ENCODE measurements around the gene C2orf72.
A peak's percentile ranks its signal among the peaks of the same experiment; 100 is the strongest.
"Not testable (repeated sequence)": the region's sequence is repeated elsewhere in the genome, so short reads cannot be mapped to it uniquely, and the experiment has no call there.

C2orf72 gene

DNA sequence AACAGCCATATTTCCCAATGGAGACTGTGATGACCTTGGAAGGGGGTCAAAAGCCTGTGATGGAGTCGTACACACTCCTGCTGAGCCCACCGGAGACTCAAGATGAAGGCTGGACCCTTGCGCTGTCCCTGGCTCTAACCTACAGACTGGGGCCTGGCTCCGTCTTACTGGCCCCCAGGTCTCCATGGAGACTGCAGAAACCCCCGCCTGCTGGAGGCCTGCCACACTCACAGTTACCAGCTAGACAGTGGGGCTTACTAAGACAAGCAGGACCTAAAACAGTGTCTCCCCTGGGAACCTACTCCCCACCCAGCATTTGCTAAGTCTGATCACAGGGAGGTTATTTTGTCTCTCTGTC is 9.6 kb downstream of the C2orf72 start:
- DNase-seq (ENCODE audit: low read depth in 2 of 2): no peak

DNA sequence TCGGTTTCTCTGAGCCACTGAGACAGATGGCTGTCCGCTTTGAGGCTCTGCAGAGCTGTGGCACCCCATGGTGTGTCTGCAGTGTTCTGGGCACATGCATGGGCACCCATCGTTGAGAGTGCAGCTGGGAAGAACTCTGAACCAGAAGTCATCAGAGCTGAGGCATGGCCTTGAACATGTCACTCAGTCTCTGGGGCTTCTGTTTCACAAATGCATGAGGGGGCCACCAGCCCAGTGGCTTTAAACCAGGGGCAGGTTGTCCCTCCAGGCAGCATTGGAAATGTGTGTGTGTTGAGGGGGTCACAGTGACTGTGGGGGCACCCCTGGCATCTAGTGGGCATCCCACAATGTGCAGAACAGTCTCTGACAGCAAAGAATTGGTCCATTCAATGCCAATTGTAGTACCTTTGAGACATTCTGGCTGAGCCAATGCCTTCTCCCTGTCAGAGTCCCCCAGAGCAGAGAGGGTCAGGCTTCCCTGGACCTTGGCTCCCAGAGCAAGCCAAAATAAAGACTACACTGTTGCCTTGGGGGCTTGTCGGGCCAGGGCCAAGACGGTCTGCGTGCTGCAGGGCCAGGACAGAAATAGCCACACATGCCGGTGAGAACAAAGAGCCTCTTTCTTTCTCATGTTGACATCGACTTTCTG is 10.1 kb downstream of the C2orf72 start:
- no peak for DNase-seq (ENCODE audit: low read depth in 2 of 2)

DNA sequence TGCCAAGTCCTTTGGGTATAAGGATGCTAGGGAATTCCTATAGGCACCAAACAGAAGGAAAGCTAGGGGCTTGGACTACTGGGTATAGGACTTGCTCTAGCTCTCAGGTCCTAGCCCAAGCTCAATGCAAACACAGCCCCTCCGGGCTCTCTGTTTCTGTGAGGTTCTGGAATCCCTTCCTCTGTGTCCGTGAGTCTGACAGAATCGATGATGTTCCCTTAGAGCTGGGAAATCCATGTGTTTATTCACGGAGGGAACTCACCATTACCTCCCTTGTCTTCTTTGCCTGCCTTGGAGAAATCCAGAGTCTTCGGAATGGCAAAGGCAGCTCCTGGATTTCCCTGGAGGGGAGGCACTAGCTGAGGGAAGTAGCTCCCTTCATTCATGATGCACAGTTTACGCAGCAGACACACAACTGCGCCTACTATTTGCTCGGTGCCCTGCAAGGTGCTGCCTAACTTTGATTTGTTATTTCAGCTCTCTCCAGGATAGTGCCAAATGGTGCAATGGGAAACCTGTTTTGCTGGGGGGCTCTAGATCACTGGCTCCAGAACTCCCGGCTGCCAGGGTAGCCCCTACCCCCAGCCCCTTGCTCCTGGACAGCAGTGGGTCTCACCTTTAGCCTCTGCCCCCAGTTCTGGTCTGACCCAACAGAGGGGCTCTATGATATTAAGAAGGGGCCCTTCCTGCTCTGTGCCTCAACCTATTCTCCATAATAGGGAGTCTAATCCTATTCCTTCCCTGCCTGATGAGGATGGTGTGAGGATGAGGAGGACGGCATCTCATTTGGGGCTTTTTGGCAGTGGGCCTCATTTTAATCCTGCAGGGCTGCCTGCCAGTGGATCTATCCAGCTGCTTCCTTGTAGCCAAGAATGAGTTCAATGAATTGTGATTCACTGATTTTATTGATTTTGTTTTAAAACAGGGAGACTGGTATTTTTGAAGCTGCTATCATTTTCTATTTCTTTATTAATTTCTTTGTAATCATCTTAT is 10.9 kb downstream of the C2orf72 start:
- no peak for DNase-seq (ENCODE audit: low read depth in 2 of 2)

- no peak for DNase-seq (ENCODE audit: low read depth in 2 of 2)
These were observed 12.1 kb downstream of the C2orf72 start for GRCh38 chr2:231049286-231050017.

DNA sequence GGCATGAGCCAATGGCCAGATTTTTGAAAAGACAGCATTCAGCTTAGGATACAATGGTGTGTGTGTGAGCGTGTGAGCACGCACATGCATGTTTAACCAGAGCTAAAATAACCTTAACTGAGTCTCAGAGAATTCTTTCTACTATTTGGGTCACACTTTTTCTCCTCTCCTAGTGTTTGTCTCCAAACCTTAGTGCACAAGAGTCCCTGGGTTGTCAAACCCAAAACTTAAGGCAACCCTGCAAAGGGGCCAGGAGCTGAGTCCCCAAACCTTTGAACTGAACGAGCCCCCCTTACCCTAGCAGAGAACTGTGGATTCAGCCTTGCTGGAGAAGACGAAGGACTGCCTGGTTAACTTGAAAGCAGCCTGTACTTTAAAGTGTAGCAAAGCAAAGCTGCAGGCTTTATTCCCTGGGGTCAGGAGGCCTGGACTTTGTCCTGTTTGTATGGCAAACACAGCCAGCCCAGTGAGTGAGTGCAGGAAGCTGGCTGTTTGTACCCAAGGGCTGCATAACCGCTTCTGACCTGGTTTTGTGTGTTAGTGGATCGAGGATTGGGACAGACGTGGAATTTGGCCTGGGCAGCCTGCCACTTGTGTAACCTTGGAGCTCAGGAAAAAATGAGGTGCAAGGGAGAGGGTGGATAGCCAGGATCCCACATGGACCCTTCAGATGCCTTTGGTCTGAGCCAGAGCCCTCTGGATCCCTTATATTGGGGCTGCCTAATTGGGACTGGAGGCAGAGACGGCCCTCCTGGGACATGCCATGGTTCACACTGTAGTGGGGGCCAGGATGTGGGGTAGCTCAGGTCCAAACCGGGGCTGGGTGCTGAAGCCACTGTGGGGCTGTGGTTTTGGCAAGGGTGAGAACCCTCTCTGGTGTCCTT is 12.9 kb downstream of the C2orf72 start:
- no peak for DNase-seq (ENCODE audit: low read depth in 2 of 2)

GRCh38 chr2:231051116-231051515 is 13.8 kb downstream of the C2orf72 start:
- no peak for DNase-seq (ENCODE audit: low read depth in 2 of 2)

DNA sequence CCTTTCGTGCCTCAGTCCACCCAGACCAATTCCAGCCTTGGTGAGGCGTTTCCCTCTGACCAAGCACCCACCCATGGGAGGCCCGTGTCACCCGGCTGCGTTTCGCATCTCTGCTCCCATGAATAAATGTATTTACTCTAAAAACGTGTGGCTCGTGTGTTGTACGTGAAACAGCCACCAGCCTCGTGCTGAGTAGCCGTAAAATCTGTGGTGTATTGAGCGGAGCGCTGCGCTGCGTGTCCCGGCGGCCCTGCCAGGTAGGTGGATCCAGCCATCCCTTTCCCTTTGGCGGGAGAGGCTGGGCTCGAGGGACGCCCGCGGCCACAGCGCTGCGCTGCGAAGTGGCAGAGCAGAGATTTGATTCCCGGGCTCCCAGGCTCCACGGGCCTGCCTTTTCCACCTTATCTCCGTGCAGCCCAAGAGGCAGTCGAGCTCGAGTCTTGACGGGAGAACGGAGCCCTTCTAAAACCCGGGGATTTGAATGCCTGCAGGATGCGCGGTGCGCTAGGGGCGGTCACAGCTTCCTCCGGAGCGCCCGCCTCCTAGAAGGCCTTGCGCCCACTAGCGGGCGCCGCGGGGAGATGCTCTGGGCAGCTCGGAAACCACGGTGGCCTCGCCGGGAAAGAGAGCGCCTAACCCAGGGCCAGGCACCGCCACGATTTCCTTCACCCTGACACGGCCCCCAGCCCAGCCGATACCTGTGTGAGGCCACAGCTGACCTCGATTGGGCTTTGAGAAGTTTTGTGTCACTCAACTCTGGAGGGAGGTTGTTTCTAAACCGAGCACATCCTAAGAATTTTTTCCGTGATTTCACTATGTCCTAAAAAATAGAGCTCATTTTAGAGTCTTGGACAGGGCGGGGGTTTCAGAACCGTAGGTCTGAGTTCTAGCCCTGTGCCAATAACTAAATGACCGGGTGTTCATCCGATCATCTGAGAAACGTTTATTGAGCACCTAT is 15.4 kb downstream of the C2orf72 start:
- peak; percentile 72 to 80 for DNase-seq (ENCODE audit: low read depth in 2 of 2)

DNA sequence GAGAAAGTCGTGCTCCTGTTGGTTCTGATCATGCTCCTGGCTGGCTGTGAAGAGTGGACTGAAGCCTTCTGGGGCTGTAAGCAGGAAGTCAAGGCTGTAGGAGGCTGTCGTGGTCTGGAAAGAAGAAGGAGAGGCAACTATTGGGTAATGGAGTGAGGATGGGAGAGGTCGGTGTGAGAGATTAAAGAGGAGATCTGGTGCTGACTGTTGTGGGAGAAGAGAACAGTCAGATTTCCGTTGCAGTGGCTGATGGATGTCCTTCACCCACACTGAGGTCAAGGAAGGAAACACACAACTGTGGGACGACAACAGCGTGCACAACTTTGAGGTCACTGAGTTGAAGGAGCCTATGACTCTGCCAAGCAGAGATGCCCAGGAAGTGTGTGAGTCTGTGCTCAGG is 16.5 kb downstream of the C2orf72 start:
- DNase-seq (ENCODE audit: low read depth in 2 of 2): no peak

DNA sequence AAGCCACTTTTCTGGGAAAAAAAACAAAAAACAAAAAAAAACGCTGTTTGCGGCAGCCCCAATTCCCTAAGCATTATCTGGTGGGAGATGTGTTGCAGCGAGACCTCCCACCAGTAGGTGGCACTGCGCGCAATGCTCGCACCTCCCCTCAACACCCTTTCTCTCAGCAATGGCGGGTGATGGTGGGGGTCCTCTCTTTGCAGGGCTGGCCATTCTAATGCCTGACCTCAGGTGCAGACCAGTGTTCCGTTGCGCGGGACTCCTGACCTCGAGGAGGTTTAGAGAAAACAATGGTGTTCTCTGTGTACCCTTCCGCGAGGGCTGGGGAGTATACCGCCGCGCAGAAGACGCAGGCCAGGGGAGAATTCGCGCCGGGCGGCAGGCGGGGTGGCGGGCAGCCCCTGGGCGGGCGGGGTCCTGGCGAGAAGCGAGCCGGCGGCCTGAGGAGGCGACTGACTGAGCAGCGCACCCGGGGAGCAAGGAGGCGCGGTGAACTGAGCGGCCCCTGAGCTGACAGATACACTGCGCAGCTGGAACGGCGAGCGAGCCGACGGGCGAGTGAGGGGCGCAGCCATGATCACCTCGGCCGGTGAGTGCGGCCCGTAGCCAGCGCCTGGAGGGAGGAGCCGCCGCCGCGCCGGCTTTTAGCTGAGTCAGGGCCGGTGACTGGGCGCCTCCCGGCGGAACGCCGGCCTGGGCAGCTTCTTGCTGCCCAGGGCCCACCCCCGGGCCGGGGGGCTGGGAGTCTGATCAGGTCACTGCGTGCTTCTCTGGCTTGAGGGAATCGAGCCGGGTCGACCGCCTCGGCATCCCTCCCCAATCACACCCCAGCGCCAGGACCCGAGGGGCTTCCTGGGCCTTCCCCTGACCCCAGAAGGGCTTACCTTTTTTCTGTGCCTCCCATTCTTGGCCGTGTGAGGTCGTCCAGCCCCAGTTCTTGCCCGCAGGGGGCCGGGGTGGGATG is 19.4 kb downstream of the C2orf72 start, which contains the start of gene PSMD1:
TSS of gene PSMD1 (plus strand) at position 415 of the 964 bp plus-strand sequence. CDS start at position 574, 159 bp downstream.
- DNase-seq (ENCODE audit: low read depth in 2 of 2): peak; percentile 88 to 89

DNA sequence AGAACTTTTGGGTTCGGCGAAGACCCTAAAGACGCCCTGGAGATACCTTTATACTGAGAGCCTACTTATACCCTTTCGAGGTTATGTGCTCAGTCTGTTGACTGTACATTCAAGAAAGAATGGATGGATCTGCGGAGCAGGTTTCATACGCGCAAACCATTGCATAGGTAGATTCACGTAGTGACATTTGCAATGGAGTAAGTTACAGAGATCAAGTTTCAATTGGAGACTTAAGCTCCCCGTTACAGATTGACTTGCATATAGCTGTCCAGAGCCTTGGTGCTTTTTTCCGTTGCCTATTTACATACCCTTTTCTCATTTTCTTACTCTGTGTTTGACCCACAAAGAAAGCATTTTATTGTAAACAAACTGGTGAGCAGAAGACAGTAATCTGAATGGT is 20.3 kb downstream of the C2orf72 start:
- no peak for DNase-seq (ENCODE audit: low read depth in 2 of 2)

GRCh38 chr2:231058761-231059550 is 21.6 kb downstream of the C2orf72 start:
- no peak for DNase-seq (ENCODE audit: low read depth in 2 of 2)

DNA sequence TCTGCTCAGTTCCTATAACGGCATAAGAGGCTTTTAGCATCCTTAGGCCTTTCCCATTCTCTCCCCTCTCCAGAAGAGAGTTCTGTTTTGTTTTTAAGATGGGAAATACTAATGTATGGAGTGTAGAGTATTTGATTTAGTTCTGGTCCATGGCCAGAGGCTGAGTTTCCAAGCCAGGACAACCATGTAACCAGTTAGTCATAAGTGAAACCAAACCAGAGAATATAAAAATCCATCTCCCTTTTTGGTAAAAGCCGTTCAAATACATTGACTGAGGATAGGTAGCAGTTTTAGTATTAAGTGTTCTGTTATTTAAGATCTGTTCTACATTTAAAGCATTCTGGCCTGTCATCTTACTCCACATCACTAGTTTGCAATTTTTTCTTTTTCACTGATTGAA is 22.4 kb downstream of the C2orf72 start:
- DNase-seq (ENCODE audit: low read depth in 2 of 2): no peak

GRCh38 chr2:231062776-231063175 is 25.5 kb downstream of the C2orf72 start:
- DNase-seq (ENCODE audit: low read depth in 2 of 2): no peak

- DNase-seq (ENCODE audit: low read depth in 2 of 2): no peak
These were observed 26.0 kb downstream of the C2orf72 start for GRCh38 chr2:231063347-231063746.

GRCh38 chr2:231065966-231066365 is 28.6 kb downstream of the C2orf72 start:
- no peak for DNase-seq (ENCODE audit: low read depth in 2 of 2)

DNA sequence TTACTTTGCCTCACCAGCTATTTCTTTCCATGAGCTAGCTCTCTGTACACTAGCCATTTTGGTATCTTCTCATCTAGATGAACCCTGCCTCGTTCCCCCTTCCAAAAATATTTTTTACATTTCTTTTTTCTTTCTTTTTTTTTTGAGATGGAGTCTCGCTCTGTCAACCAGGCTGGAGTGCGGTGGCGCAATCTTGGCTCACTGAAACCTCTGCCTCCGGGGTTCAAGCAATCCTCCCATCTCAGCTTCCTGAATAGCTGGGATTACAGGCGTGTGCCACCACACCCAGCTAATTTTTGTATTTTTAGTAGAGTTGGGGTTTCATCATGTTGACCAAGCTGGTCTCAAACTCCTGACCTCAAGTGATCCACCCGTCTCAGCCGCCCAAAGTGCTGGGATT is 30.2 kb downstream of the C2orf72 start:
- not testable (repeated sequence) for DNase-seq (ENCODE audit: low read depth in 2 of 2)

- DNase-seq (ENCODE audit: low read depth in 2 of 2): no peak
These were observed 31.4 kb downstream of the C2orf72 start for GRCh38 chr2:231068525-231069222.
